Brain microvascular endothelial cell (primary cell): ENCODE measurements around the gene CFAP54.

ENCODE experiments used
- DNase-seq: peaks from one replicate; pipeline ENCODE4 v3.0.0-alpha.2; 2020
- H3K27ac ChIP-seq: fragments of 250-450 bp; sonication (Bioruptor Pico); 2 replicates; pipeline ENCODE4 v1.5.1; 2020; ENCODE audit warnings: mild to moderate bottlenecking, moderate library complexity
- H3K27me3 ChIP-seq: fragments of 250-450 bp; sonication (Bioruptor Pico); replicated peaks from 2 replicates; pipeline ENCODE4 v1.5.1; 2020; ENCODE audit warnings: mild to moderate bottlenecking
- H3K36me3 ChIP-seq: fragments of 250-450 bp; sonication (Bioruptor Pico); replicated peaks from 2 replicates; pipeline ENCODE4 v1.5.1; 2020; ENCODE audit warnings: mild to moderate bottlenecking
- H3K4me3 ChIP-seq: 2 replicates; pipeline ENCODE4 v1.5.1; 2011; ENCODE audit warnings: low read depth, mild to moderate bottlenecking, control low read depth, low read length, moderate library complexity
- CTCF ChIP-seq: IDR thresholded peaks from 2 replicates; pipeline ENCODE4 v1.5.1; 2011; ENCODE audit warnings: low read depth, mild to moderate bottlenecking, moderate library complexity, low read length, control low read depth, inconsistent platforms; ENCODE audit errors: missing control alignments
- in situ Hi-C: cut with HindIII; loops from 2 replicates; pipeline ENCODE4 v1.10.0; 2017; ENCODE audit warnings: low sequenced_read_pairs, low pct_ligation_motif_present

The CFAP54 gene

GRCh38 chr12:96874211-96874610, 384.8 kb downstream of the CFAP54 start:
- H3K27ac ChIP-seq = no peak overlapping the region
- in situ Hi-C loops = no loop called here
- TF ChIP-seq CTCF = no peak
- no peaks in the 10 kb centered on the region for H3K27me3 ChIP-seq
- no peaks in the 10 kb centered on the region for H3K36me3 ChIP-seq
- no peak for DNase-seq
- H3K4me3 ChIP-seq = no peak overlapping the region

- DNase-seq = peak; percentile 16
- Histone ChIP-seq H3K36me3 (no peaks in the 10 kb centered on the region), H3K4me3 (no peak overlapping the region), H3K27ac (no peak overlapping the region), H3K27me3 (no peaks in the 10 kb centered on the region)
- no peak for TF ChIP-seq CTCF
- in situ Hi-C loops = no loop called here
Measured at GRCh38 chr12:96876966-96877365, 387.6 kb downstream of the CFAP54 start.

GRCh38 chr12:96878704-96879103, 389.3 kb downstream of the CFAP54 start:
- no peak for TF ChIP-seq CTCF
- in situ Hi-C loops = no loop called here
- peak; percentile 62 for DNase-seq
- Histone ChIP-seq H3K36me3 (no peaks in the 10 kb centered on the region), H3K4me3 (no peak overlapping the region), H3K27me3 (no peaks in the 10 kb centered on the region), H3K27ac (peak overlapping the region; percentile 58)

GRCh38 chr12:96879301-96879700, 389.9 kb downstream of the CFAP54 start:
- no peaks in the 10 kb centered on the region for H3K27me3 ChIP-seq

GRCh38 chr12:96880220-96880619, 390.8 kb downstream of the CFAP54 start:
- DNase-seq = peak; percentile 14
- no peaks in the 10 kb centered on the region for H3K36me3 ChIP-seq
- no peak overlapping the region for H3K27ac ChIP-seq
- no peaks in the 10 kb centered on the region for H3K27me3 ChIP-seq
- no peak overlapping the region for H3K4me3 ChIP-seq
- TF ChIP-seq CTCF = no peak
- in situ Hi-C loops = no loop called here

More at GRCh38 chr12:96879301-96879700, 389.9 kb downstream of the CFAP54 start:
- TF ChIP-seq CTCF = no peak
- in situ Hi-C loops = no loop called here
- peak; percentile 17 for DNase-seq
- Histone ChIP-seq H3K4me3 (no peak overlapping the region), H3K27ac (peak overlapping the region; percentile 58), H3K36me3 (no peaks in the 10 kb centered on the region)

- Histone ChIP-seq H3K27ac (no peak overlapping the region), H3K4me3 (no peak overlapping the region), H3K36me3 (no peaks in the 10 kb centered on the region), H3K27me3 (no peaks in the 10 kb centered on the region)
- no peak for TF ChIP-seq CTCF
- in situ Hi-C loops = no loop called here
- no peak for DNase-seq
Measured at GRCh38 chr12:96881608-96882007, 392.2 kb downstream of the CFAP54 start.
